ENCODE results near the gene MGAT4A. TPM values are rescaled to one million over a fixed set of nuclear protein-coding genes. Genes with fewer than 3 reads are reported as not detected.
"Not testable (repeated sequence)": the region's sequence is repeated elsewhere in the genome, so short reads cannot be mapped to it uniquely, and the experiment has no call there.

Gene MGAT4A
- total RNA-seq, 4 donors from 2014 or later = 52.8 to 243 (median 175) TPM

- Histone ChIP-seq H3K4me1 (peaks cover 0 to 16% (median 14%) of the 10 kb centered on the region in 4 donors), H3K36me3 (no peaks in the 10 kb centered on the region), H3K27me3 (no peaks in the 10 kb centered on the region), H3K9me3 (no peaks in the 10 kb centered on the region), H3K27ac (peak overlapping the region; percentile 26 to 75 (median 68)), H3K4me3 (no peak overlapping the region)
- TF ChIP-seq POLR2A (IDR thresholded peaks at IDR 0.05) (no peak), CTCF (IDR thresholded peaks at IDR 0.05) (no peak)
- DNase-seq = no peak
Observed at GRCh38 chr2:98759338-98759737, 28.4 kb upstream of the MGAT4A start.

- Histone ChIP-seq H3K27me3 (no peaks in the 10 kb centered on the region), H3K9me3 (no peaks in the 10 kb centered on the region), H3K36me3 (no peaks in the 10 kb centered on the region), H3K27ac (peak overlapping the region; percentile 60 to 75 (median 66)), H3K4me1 (peaks cover 0 to 16% (median 13%) of the 10 kb centered on the region in 4 donors), H3K4me3 (peak overlapping the region in 3 of 4 donors; percentile 6 to 24 (median 7))
- peak; percentile 60 to 91 (median 83) for DNase-seq
- TF ChIP-seq POLR2A (IDR thresholded peaks at IDR 0.05) (no peak), CTCF (IDR thresholded peaks at IDR 0.05) (peak in 2 of 6 experiments; percentile 5 to 15)
Observed at GRCh38 chr2:98757904-98758421, 27.0 kb upstream of the MGAT4A start.

GRCh38 chr2:98753801-98754200, 22.9 kb upstream of the MGAT4A start:
- no peak for DNase-seq
- Histone ChIP-seq H3K36me3 (no peaks in the 10 kb centered on the region), H3K4me1 (peaks cover 0 to 14% (median 6%) of the 10 kb centered on the region in 4 donors), H3K27ac (no peak overlapping the region), H3K4me3 (no peak overlapping the region), H3K27me3 (no peaks in the 10 kb centered on the region), H3K9me3 (no peaks in the 10 kb centered on the region)
- TF ChIP-seq CTCF (IDR thresholded peaks at IDR 0.05) (no peak), POLR2A (IDR thresholded peaks at IDR 0.05) (no peak)

GRCh38 chr2:98752711-98753110, 21.8 kb upstream of the MGAT4A start:
- not testable (repeated sequence) for H3K9me3 ChIP-seq, H3K27me3 ChIP-seq, H3K27ac ChIP-seq, DNase-seq, H3K36me3 ChIP-seq, H3K4me3 ChIP-seq
- peaks cover 0 to 14% (median 4%) of the 10 kb centered on the region in 4 donors for H3K4me1 ChIP-seq

- H3K27me3 ChIP-seq = no peaks in the 10 kb centered on the region
- H3K36me3 ChIP-seq = no peaks in the 10 kb centered on the region
- H3K9me3 ChIP-seq = no peaks in the 10 kb centered on the region
- TF ChIP-seq POLR2A (IDR thresholded peaks at IDR 0.05) = no peak
- TF ChIP-seq CTCF (IDR thresholded peaks at IDR 0.05) = no peak
- DNase-seq = no peak
- no peak overlapping the region for H3K4me3 ChIP-seq
- H3K4me1 ChIP-seq = peaks cover 0 to 12% (median 0%) of the 10 kb centered on the region in 4 donors
- H3K27ac ChIP-seq = peak overlapping the region in 1 of 4 donors; percentile 17
Observed at GRCh38 chr2:98751748-98752147, 20.8 kb upstream of the MGAT4A start.

GRCh38 chr2:98750593-98751282, 19.8 kb upstream of the MGAT4A start:
- no peaks in the 10 kb centered on the region for H3K27me3 ChIP-seq
- no peak overlapping the region for H3K4me3 ChIP-seq
- no peak for TF ChIP-seq CTCF (IDR thresholded peaks at IDR 0.05)
- H3K9me3 ChIP-seq = no peaks in the 10 kb centered on the region
- H3K27ac ChIP-seq = no peak overlapping the region
- no peaks in the 10 kb centered on the region for H3K36me3 ChIP-seq
- peaks cover 0 to 12% (median 0%) of the 10 kb centered on the region in 4 donors for H3K4me1 ChIP-seq
- DNase-seq = no peak
